ENCODE data around the gene FERD3L. TPM values are rescaled to one million over a fixed set of nuclear protein-coding genes. Genes with fewer than 3 reads are reported as not detected.

Gene FERD3L
- total and polyA plus RNA-seq, 2 of the 8 experiments (the other 6 are each of a cell fraction or from before 2014, with no cell fraction given) = not detected

GRCh38 chr7:19099194-19099593 lies 46.0 kb downstream of the FERD3L start (continued):
- TF ChIP-seq, protein P1, sequence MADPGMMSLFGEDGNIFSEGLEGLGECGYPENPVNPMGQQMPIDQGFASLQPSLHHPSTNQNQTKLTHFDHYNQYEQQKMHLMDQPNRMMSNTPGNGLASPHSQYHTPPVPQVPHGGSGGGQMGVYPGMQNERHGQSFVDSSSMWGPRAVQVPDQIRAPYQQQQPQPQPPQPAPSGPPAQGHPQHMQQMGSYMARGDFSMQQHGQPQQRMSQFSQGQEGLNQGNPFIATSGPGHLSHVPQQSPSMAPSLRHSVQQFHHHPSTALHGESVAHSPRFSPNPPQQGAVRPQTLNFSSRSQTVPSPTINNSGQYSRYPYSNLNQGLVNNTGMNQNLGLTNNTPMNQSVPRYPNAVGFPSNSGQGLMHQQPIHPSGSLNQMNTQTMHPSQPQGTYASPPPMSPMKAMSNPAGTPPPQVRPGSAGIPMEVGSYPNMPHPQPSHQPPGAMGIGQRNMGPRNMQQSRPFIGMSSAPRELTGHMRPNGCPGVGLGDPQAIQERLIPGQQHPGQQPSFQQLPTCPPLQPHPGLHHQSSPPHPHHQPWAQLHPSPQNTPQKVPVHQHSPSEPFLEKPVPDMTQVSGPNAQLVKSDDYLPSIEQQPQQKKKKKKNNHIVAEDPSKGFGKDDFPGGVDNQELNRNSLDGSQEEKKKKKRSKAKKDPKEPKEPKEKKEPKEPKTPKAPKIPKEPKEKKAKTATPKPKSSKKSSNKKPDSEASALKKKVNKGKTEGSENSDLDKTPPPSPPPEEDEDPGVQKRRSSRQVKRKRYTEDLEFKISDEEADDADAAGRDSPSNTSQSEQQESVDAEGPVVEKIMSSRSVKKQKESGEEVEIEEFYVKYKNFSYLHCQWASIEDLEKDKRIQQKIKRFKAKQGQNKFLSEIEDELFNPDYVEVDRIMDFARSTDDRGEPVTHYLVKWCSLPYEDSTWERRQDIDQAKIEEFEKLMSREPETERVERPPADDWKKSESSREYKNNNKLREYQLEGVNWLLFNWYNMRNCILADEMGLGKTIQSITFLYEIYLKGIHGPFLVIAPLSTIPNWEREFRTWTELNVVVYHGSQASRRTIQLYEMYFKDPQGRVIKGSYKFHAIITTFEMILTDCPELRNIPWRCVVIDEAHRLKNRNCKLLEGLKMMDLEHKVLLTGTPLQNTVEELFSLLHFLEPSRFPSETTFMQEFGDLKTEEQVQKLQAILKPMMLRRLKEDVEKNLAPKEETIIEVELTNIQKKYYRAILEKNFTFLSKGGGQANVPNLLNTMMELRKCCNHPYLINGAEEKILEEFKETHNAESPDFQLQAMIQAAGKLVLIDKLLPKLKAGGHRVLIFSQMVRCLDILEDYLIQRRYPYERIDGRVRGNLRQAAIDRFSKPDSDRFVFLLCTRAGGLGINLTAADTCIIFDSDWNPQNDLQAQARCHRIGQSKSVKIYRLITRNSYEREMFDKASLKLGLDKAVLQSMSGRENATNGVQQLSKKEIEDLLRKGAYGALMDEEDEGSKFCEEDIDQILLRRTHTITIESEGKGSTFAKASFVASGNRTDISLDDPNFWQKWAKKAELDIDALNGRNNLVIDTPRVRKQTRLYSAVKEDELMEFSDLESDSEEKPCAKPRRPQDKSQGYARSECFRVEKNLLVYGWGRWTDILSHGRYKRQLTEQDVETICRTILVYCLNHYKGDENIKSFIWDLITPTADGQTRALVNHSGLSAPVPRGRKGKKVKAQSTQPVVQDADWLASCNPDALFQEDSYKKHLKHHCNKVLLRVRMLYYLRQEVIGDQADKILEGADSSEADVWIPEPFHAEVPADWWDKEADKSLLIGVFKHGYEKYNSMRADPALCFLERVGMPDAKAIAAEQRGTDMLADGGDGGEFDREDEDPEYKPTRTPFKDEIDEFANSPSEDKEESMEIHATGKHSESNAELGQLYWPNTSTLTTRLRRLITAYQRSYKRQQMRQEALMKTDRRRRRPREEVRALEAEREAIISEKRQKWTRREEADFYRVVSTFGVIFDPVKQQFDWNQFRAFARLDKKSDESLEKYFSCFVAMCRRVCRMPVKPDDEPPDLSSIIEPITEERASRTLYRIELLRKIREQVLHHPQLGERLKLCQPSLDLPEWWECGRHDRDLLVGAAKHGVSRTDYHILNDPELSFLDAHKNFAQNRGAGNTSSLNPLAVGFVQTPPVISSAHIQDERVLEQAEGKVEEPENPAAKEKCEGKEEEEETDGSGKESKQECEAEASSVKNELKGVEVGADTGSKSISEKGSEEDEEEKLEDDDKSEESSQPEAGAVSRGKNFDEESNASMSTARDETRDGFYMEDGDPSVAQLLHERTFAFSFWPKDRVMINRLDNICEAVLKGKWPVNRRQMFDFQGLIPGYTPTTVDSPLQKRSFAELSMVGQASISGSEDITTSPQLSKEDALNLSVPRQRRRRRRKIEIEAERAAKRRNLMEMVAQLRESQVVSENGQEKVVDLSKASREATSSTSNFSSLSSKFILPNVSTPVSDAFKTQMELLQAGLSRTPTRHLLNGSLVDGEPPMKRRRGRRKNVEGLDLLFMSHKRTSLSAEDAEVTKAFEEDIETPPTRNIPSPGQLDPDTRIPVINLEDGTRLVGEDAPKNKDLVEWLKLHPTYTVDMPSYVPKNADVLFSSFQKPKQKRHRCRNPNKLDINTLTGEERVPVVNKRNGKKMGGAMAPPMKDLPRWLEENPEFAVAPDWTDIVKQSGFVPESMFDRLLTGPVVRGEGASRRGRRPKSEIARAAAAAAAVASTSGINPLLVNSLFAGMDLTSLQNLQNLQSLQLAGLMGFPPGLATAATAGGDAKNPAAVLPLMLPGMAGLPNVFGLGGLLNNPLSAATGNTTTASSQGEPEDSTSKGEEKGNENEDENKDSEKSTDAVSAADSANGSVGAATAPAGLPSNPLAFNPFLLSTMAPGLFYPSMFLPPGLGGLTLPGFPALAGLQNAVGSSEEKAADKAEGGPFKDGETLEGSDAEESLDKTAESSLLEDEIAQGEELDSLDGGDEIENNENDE (IDR thresholded peaks at IDR 0.05; ENCODE audit: insufficient replicate concordance, low read length) = no peak
- TF ChIP-seq FOSL1 (IDR thresholded peaks at IDR 0.05; ENCODE audit: insufficient read depth, low read depth, low read length) = no peak
- no peak for TF ChIP-seq CHD1 (IDR thresholded peaks at IDR 0.05; ENCODE audit: low read depth, low read length)
- TF ChIP-seq, protein P2, sequence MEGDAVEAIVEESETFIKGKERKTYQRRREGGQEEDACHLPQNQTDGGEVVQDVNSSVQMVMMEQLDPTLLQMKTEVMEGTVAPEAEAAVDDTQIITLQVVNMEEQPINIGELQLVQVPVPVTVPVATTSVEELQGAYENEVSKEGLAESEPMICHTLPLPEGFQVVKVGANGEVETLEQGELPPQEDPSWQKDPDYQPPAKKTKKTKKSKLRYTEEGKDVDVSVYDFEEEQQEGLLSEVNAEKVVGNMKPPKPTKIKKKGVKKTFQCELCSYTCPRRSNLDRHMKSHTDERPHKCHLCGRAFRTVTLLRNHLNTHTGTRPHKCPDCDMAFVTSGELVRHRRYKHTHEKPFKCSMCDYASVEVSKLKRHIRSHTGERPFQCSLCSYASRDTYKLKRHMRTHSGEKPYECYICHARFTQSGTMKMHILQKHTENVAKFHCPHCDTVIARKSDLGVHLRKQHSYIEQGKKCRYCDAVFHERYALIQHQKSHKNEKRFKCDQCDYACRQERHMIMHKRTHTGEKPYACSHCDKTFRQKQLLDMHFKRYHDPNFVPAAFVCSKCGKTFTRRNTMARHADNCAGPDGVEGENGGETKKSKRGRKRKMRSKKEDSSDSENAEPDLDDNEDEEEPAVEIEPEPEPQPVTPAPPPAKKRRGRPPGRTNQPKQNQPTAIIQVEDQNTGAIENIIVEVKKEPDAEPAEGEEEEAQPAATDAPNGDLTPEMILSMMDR (IDR thresholded peaks at IDR 0.05; ENCODE audit: control extremely low read depth in 1 of 3, insufficient read depth in 1 of 3, low read depth in 1 of 3, low read length in 3 of 3) = no peak
- TF ChIP-seq EZH2 (IDR thresholded peaks at IDR 0.05; ENCODE audit: low read depth, low read length, severe bottlenecking) = no peak
- no peak for TF ChIP-seq TBP (IDR thresholded peaks at IDR 0.05; ENCODE audit: low read depth, low read length)
- TF ChIP-seq TAF1 (IDR thresholded peaks at IDR 0.05; ENCODE audit: low read depth, low read length) = no peak

All from H1 (cell line).